ENCODE data around the gene PRND.

PRND gene

DNA sequence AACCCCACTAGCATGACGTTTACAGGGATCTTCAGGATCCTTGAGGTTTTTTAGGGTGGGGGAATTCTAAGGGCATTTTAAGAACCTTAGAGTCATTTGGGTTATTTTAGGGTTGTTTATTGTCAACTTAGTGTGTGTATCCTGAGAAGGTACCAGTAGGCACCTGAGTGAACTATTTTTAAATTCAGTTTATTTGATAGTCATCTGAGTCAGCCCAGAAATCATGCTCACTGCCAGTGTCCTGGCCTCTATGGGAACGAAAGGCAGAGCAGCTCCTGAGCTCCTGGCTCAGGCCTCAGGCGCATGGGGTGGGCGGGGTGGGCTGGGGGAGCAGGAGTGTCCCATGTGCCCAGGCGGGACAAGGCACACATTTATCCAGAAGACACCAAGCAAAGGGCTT lies 52.0 kb downstream of the PRND start:
- no peak overlapping the region for H3K4me3 ChIP-seq (ENCODE audit: low read length)
- TF ChIP-seq, protein P1, sequence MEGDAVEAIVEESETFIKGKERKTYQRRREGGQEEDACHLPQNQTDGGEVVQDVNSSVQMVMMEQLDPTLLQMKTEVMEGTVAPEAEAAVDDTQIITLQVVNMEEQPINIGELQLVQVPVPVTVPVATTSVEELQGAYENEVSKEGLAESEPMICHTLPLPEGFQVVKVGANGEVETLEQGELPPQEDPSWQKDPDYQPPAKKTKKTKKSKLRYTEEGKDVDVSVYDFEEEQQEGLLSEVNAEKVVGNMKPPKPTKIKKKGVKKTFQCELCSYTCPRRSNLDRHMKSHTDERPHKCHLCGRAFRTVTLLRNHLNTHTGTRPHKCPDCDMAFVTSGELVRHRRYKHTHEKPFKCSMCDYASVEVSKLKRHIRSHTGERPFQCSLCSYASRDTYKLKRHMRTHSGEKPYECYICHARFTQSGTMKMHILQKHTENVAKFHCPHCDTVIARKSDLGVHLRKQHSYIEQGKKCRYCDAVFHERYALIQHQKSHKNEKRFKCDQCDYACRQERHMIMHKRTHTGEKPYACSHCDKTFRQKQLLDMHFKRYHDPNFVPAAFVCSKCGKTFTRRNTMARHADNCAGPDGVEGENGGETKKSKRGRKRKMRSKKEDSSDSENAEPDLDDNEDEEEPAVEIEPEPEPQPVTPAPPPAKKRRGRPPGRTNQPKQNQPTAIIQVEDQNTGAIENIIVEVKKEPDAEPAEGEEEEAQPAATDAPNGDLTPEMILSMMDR (IDR thresholded peaks at IDR 0.05; ENCODE audit: insufficient read depth, low read depth, low read length, missing control alignments) = no peak
- no peak for DNase-seq (ENCODE audit: low read depth)

DNA sequence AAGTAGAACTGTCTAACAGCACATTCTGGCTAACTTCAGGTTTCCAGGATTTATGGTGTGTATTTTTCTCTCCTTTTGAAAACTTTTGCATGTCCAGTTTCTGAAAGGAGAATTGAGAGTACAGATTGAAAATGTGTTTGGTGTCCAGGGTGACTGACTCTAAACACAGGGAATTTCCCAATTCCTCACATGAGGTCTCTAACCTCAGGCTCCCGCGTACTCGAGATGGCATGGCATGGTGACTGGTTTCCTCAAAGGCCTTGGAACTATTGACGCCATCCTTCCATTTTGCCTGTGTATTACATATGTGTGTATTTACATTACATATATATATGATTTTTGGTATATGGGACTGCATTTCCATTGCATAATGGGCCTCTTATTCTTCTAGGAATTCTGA lies 52.5 kb downstream of the PRND start:
- DNase-seq (ENCODE audit: low read depth) = no peak
- H3K4me3 ChIP-seq (ENCODE audit: low read length) = no peak overlapping the region
- TF ChIP-seq, protein P1 (IDR thresholded peaks at IDR 0.05; ENCODE audit: insufficient read depth, low read depth, low read length, missing control alignments) = no peak

DNA sequence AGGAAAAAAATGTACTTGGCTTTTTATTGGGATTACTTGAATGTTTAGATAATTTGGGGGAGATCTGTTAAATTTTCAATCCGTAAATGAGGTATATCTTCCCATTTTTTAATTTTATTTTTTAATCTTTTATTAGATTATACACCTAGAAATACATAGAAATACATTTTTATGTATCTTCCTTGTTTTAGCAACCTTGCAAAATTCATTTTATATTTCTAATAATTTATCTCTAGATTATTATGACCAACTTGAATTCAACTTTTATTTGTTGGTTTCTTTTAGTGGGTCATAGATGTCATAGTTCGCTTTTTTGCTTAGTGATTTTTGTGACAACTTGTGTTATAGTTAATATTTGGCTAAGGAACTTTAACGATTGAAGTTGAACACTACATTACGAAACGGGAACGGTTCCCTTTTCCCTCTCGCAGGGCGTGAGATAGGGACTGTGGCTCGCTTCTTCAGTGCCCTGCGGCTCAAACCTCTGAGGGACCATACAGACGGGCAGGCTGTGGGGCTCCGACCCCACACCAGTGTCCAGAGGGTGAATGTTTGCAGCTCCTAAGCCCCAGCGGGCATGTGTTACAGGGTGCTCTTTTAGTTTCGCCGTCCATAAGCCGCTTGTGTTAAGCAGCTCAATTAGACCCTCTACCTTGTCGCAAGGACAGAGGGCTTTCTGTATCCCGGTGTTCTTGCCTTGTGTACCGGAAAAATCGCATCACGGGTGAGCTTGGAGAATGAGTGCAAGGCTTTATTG lies 53.8 kb downstream of the PRND start:
- TF ChIP-seq, protein P1 (IDR thresholded peaks at IDR 0.05; ENCODE audit: insufficient read depth, low read depth, low read length, missing control alignments) = no peak
- H3K4me3 ChIP-seq (ENCODE audit: low read length) = no peak overlapping the region
- no peak for DNase-seq (ENCODE audit: low read depth)

DNA sequence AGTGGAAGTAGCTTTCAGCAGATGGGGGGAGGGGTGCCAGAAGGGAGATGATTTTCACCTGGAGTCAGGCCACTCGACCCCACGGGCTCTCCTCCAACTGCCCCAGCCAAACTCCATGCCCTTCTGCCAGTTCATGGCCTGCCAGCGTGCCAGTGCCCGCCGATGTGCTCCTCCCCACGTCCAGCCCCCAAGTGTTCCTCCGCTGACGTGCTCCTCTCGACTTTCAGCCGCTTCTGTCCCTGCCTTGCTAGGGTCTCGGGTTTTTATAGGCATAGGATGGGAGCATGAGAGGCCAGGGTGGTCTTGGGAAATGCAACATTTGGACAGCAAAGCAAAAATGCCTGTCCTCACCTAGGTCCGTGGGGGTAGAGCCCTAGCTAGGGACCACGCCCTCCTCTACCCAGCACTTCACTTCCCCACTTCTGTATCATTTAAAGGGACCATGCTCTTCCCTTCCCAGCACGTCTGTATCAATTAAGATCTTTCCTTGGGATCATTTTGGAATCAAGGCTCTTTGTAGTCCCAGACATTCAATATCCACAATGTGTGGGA lies 54.4 kb downstream of the PRND start:
- TF ChIP-seq, protein P1 (IDR thresholded peaks at IDR 0.05; ENCODE audit: insufficient read depth, low read depth, low read length, missing control alignments) = no peak
- H3K4me3 ChIP-seq (ENCODE audit: low read length) = no peak overlapping the region
- no peak for DNase-seq (ENCODE audit: low read depth)

All from epithelial cell of esophagus (primary cell).